Keratinocyte (primary cell): ENCODE measurements around the gene BAIAP2. TPM values are rescaled to one million over a fixed set of nuclear protein-coding genes. Genes with fewer than 3 reads are reported as not detected.

Source experiments
- DNase-seq: peaks from one replicate; pipeline ENCODE4 v3.0.0-alpha.2; 2011; ENCODE audit warnings: low read depth, missing footprints, low spot score
- FAIRE-seq: peaks from 2 replicates; lab custom pipeline; 2011; peaks lifted over from hg19 to GRCh38; lab: Jason Lieb, UNC
- H2AFZ ChIP-seq: 2 replicates; pipeline ENCODE4 v1.6.0; 2012; ENCODE audit warnings: low read length, control low read depth, inconsistent platforms; ENCODE audit not compliant: control insufficient read depth
- H3K27ac ChIP-seq: 2 replicates; pipeline ENCODE4 v1.5.1; 2011; ENCODE audit warnings: low read length; ENCODE audit not compliant: control insufficient read depth, insufficient read depth
- H3K27me3 ChIP-seq: 3 replicates; pipeline ENCODE4 v1.6.0; 2011; ENCODE audit warnings: low read length; ENCODE audit not compliant: control insufficient read depth, insufficient read depth; ENCODE audit errors: extremely low read depth
- H3K36me3 ChIP-seq, 2 experiments: 2 replicates in 1 of 2; 3 replicates in 1 of 2; pipeline ENCODE4 v1.5.1; 2011; ENCODE audit warnings: low read length in 2 of 2, mild to moderate bottlenecking in 1 of 2; ENCODE audit not compliant: control insufficient read depth in 2 of 2, insufficient read depth in 2 of 2; ENCODE audit errors: extremely low read depth in 1 of 2
- H3K4me1 ChIP-seq: 3 replicates; pipeline ENCODE4 v1.5.1; 2011; ENCODE audit warnings: low read length; ENCODE audit not compliant: control insufficient read depth, insufficient read depth; ENCODE audit errors: extremely low read depth
- H3K4me2 ChIP-seq: 3 replicates; pipeline ENCODE4 v1.6.0; 2011; ENCODE audit warnings: low read depth, low read length; ENCODE audit not compliant: control insufficient read depth, insufficient read depth; ENCODE audit errors: extremely low read depth
- H3K4me3 ChIP-seq, 3 experiments: fragments of 200-600 bp in 1 of 3; sonication (generic) in 1 of 3; 2 replicates in 2 of 3; 3 replicates in 1 of 3; pipeline ENCODE4 v1.5.1; 2011 to 2016; ENCODE audit warnings: low read length in 3 of 3, mild to moderate bottlenecking in 3 of 3, control low read depth in 2 of 3, inconsistent platforms in 1 of 3, low read depth in 1 of 3, mixed read lengths in 1 of 3, mixed run types in 1 of 3, moderate library complexity in 1 of 3; ENCODE audit not compliant: control insufficient read depth in 2 of 3, insufficient read depth in 2 of 3; ENCODE audit errors: extremely low read depth in 1 of 3
- H3K79me2 ChIP-seq: 2 replicates; pipeline ENCODE4 v1.6.0; 2012; ENCODE audit warnings: low read length; ENCODE audit not compliant: control insufficient read depth, insufficient read depth
- H3K9ac ChIP-seq: 3 replicates; pipeline ENCODE4 v1.6.0; 2011; ENCODE audit warnings: low read length; ENCODE audit not compliant: control insufficient read depth, insufficient read depth; ENCODE audit errors: extremely low read depth
- H3K9me1 ChIP-seq: 3 replicates; pipeline ENCODE4 v1.6.0; 2011; ENCODE audit warnings: low read length; ENCODE audit not compliant: control insufficient read depth, insufficient read depth; ENCODE audit errors: extremely low read depth
- H3K9me3 ChIP-seq: 2 replicates; pipeline ENCODE4 v1.5.1; 2012; ENCODE audit warnings: low read depth, low read length; ENCODE audit not compliant: control insufficient read depth
- H4K20me1 ChIP-seq: 3 replicates; pipeline ENCODE4 v1.6.0; 2011; ENCODE audit warnings: low read length; ENCODE audit not compliant: control insufficient read depth, insufficient read depth; ENCODE audit errors: extremely low read depth
- CTCF ChIP-seq, 3 experiments: IDR thresholded peaks in 1 of 3; conservative IDR thresholded peaks in 1 of 3; optimal IDR thresholded peaks in 1 of 3; 2 replicates in 2 of 3; 3 replicates in 1 of 3; pipeline versions ENCODE3 to v1.5.1; 2011; ENCODE audit warnings: low read length in 3 of 3, mild to moderate bottlenecking in 3 of 3, moderate library complexity in 2 of 3, control low read depth in 1 of 3, inconsistent platforms in 1 of 3; ENCODE audit not compliant: insufficient read depth in 2 of 3; ENCODE audit errors: extremely low read depth in 1 of 3
- EZH2 ChIP-seq: IDR thresholded peaks from one replicate; pipeline ENCODE4 v1.6.1; 2012; ENCODE audit warnings: inconsistent platforms, mild to moderate bottlenecking, low read length, moderate library complexity
- dilution Hi-C: fragments of 300-500 bp; cut with MboI; formaldehyde crosslinking; loops from one replicate; pipeline ENCODE4 v1.7.0; 2020; ENCODE audit warnings: low sequenced_read_pairs; ENCODE audit not compliant: extremely low pct_ligation_motif_present
- polyA plus RNA-seq, 5 experiments: library from polyadenylated mRNA; depleted of rRNA in 3 of 5; stranded (reverse) in 3 of 5; stranded (forward) in 1 of 5; unstranded in 1 of 5; fragments of >200 nt; gene quantifications; 1 replicate in 1 of 5; 2 replicates in 3 of 5; 3 replicates in 1 of 5; pipeline versions ENCODE4 v1.2.1 to v1.2.3, GENCODE V29; 2011 to 2012; ENCODE audit warnings: missing spikeins in 2 of 5, low read depth in 1 of 5, low replicate concordance in 1 of 5

The BAIAP2 gene
- polyA plus RNA-seq, 1 donor (not counting 4 experiments of a cell fraction or from before 2014, with no cell fraction given): 56.7 TPM

- H3K4me1 ChIP-seq: peaks cover 4% of the 10 kb centered on the region
- H3K9me3 ChIP-seq: no peaks in the 10 kb centered on the region
- FAIRE-seq (no peak), DNase-seq (no peak)
- H3K79me2 ChIP-seq: no peaks in the 10 kb centered on the region
- no peak overlapping the region for H2AFZ ChIP-seq
- dilution Hi-C loops: no loop called here
- no peaks in the 10 kb centered on the region for H3K9me1 ChIP-seq
- no peak overlapping the region for H3K9ac ChIP-seq
- H3K4me2 ChIP-seq: no peak overlapping the region
- TF ChIP-seq CTCF (optimal IDR thresholded peaks at IDR 0.05 in 1 of 3, IDR thresholded peaks at IDR 0.05 in 1 of 3, conservative IDR thresholded peaks at IDR 0.05 in 1 of 3; ENCODE audit: extremely low read depth in 1 of 3, insufficient read depth in 2 of 3, low read length in 3 of 3): no peak
- no peak for TF ChIP-seq EZH2
- H3K27me3 ChIP-seq: peaks cover 50% of the 10 kb centered on the region
- no peak overlapping the region for H3K27ac ChIP-seq
- H3K36me3 ChIP-seq: no peaks in the 10 kb centered on the region
- H3K4me3 ChIP-seq: no peak overlapping the region
- no peaks in the 10 kb centered on the region for H4K20me1 ChIP-seq
These were observed 92.1 kb downstream of the BAIAP2 start for GRCh38 chr17:81127133-81127455.

GRCh38 chr17:81127526-81128177, 92.7 kb downstream of the BAIAP2 start:
- no peaks in the 10 kb centered on the region for H3K9me1 ChIP-seq
- no peaks in the 10 kb centered on the region for H3K9me3 ChIP-seq
- H3K27me3 ChIP-seq: peaks cover 44% of the 10 kb centered on the region
- H3K4me3 ChIP-seq: no peak overlapping the region
- dilution Hi-C loops: no loop called here
- FAIRE-seq: no peak
- TF ChIP-seq EZH2 (no peak), CTCF (optimal IDR thresholded peaks at IDR 0.05 in 1 of 3, IDR thresholded peaks at IDR 0.05 in 1 of 3, conservative IDR thresholded peaks at IDR 0.05 in 1 of 3; ENCODE audit: extremely low read depth in 1 of 3, insufficient read depth in 2 of 3, low read length in 3 of 3) (no peak)
- H4K20me1 ChIP-seq: no peaks in the 10 kb centered on the region
- H3K4me1 ChIP-seq: peaks cover 4% of the 10 kb centered on the region
- no peaks in the 10 kb centered on the region for H3K36me3 ChIP-seq
- no peak overlapping the region for H3K4me2 ChIP-seq
- no peak overlapping the region for H3K9ac ChIP-seq
- DNase-seq: no peak
- no peaks in the 10 kb centered on the region for H3K79me2 ChIP-seq
- no peak overlapping the region for H2AFZ ChIP-seq
- H3K27ac ChIP-seq: no peak overlapping the region
